ENCODE measurements around the gene ANKRD28. TPM values are rescaled to one million over a fixed set of nuclear protein-coding genes. Genes with fewer than 3 reads are reported as not detected.
"Not testable (repeated sequence)": the region's sequence is repeated elsewhere in the genome, so short reads cannot be mapped to it uniquely, and the experiment has no call there.

The ANKRD28 gene
- total RNA-seq, 2 donors from 2014 or later, result 54.5 to 69.3 TPM

DNA sequence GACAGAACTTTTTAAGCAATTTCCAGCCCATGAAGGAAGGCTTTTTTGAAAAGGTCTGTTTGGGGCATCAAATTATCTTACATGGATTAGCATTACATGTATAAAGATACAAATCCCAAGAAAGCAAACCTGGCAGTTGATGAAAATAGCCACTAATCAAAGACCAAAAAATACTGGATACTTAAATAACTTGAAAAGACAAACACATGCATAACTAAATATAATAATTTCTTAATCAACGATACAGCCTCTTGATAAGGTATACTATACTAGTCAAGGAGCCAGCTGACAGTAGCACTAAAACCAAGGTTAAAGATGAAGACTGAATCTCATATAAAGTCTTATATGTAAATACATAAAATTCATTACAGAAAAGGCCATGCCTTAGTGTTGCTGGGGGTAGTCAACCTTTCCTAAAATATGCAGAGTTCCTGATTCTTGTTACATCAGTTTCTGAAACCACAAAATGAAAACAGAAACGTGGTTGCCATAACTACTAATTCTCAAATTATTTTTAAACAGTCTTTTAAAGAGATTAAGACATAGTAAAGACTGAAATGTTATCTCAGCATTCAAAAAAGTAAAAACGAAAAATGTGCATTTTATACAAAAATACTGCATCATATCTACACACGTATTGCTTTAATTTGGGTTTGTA lies 2.0 kb downstream of the ANKRD28 start:
- Mint-ChIP-seq H3K36me3 (ENCODE audit: low read depth) (peaks cover 64% of the 10 kb centered on the region), H3K4me1 (peaks cover 35% of the 10 kb centered on the region), H3K27ac (peak overlapping the region; percentile 96), H3K27me3 (no peaks in the 10 kb centered on the region), H3K9me3 (no peaks in the 10 kb centered on the region), H3K4me3 (peak overlapping the region; percentile 82)
- ATAC-seq (replicated peaks), result peak; percentile 26

DNA sequence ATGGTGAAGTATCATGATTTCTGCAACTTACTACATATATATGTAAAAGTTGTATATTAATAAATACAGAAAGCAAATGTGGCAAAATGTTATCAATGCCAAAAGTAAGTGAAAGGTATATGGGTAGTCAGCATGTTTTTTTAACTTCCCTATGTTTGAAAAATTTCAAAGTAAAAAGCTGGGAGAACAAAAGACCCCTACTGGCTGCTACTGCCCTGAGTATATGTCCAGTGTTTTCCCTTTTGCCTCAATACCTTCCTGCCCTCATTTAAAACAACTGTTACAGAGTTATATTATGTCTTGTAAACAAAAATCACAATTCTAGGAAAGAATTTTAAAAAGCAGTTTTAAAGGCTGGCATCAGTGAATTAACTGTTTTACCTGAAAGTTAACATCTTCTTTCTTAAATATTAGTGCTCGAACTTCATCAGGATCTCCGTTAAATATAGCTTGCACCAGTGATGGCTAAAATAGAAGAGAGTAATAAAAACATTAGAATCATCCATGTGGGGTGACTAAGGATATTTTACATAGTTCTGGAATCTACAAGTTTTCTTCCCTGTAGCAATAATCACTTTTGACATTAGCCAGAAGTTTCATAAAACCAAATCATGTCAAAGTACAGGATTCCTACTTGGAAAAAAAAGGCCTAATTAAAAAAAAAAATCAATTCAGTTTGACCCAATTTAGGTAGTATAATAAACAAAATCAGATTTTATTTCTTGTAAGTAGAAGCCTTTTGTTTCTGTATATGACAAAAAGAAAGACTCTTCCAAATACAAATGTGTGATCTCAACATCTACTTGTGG lies 2.7 kb downstream of the ANKRD28 start:
- peaks cover 72% of the 10 kb centered on the region for H3K36me3 Mint-ChIP-seq (ENCODE audit: low read depth)
- H3K27me3 Mint-ChIP-seq, result no peaks in the 10 kb centered on the region
- peak overlapping the region; percentile 96 for H3K27ac Mint-ChIP-seq
- H3K4me3 Mint-ChIP-seq, result peak overlapping the region; percentile 82
- no peaks in the 10 kb centered on the region for H3K9me3 Mint-ChIP-seq
- no peak for ATAC-seq (replicated peaks)
- H3K4me1 Mint-ChIP-seq, result peaks cover 37% of the 10 kb centered on the region

DNA sequence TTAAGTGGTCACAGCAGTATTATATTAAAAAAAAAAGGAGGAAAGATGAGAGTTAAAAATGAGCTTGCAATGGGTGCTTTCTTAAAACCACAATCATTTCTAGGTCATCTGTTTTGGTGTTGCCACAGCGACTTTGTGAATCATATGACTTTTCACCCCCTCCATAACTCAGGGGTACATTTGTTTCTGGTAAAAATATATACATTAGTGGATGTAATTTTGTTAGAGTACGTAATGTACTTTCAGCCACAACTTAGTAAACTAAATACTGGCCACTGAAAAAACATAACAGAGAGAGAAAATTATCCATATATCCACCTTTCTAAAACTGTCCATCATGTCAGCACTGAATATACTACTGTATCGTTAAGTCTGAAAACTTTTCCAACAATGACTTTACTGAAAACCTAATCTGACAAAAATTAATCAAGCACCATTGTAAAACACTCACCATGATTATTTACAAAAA lies 3.4 kb downstream of the ANKRD28 start:
- H3K27me3 Mint-ChIP-seq, result no peaks in the 10 kb centered on the region
- peak overlapping the region; percentile 82 for H3K4me3 Mint-ChIP-seq
- H3K4me1 Mint-ChIP-seq, result peaks cover 41% of the 10 kb centered on the region
- H3K27ac Mint-ChIP-seq, result peak overlapping the region; percentile 96
- peak; percentile 52 for ATAC-seq (replicated peaks)
- no peaks in the 10 kb centered on the region for H3K9me3 Mint-ChIP-seq
- peaks cover 76% of the 10 kb centered on the region for H3K36me3 Mint-ChIP-seq (ENCODE audit: low read depth)

DNA sequence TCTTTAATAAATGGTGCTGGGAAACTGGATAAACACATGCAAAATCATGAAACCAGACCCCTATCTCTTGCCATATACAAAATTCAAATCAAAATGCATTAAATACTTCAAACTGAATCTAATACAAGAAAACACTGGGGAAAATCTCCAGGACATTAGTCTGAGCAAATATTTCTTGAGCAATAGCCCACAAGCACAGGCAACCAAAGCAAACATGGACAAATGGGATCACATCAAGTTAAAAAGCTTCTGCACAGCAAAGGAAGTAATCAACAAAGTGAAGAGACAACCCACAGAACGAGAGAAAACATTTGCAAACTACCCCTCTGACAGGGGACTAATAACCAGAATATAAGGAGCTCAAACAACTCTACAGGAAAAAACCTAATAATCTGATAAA lies 6.3 kb downstream of the ANKRD28 start:
- H3K27ac Mint-ChIP-seq, result peak overlapping the region; percentile 91
- H3K4me3 Mint-ChIP-seq, result peak overlapping the region; percentile 82
- no peak for ATAC-seq (replicated peaks)
- no peaks in the 10 kb centered on the region for H3K9me3 Mint-ChIP-seq
- peaks cover 68% of the 10 kb centered on the region for H3K36me3 Mint-ChIP-seq (ENCODE audit: low read depth)
- H3K4me1 Mint-ChIP-seq, result peaks cover 32% of the 10 kb centered on the region
- H3K27me3 Mint-ChIP-seq, result no peaks in the 10 kb centered on the region

DNA sequence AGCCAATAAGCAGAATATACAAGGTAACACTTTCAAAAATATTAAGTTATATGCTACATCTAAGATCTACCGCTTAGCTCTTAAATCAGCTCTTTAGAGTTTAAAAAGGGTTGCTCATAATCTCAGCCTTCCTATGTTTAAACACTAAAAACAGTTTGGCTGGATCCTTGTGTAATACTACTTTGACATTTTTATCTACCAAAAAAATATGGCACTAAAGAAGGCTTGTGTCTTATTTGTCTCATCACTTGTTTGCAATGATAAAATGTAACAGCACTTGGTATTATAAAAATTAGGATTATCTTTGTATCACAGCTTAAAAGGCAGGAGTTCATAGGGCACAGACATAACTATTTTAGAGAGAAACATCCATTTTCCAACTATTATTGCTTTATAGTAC lies 9.8 kb downstream of the ANKRD28 start:
- no peak overlapping the region for H3K4me3 Mint-ChIP-seq
- peaks cover 36% of the 10 kb centered on the region for H3K4me1 Mint-ChIP-seq
- no peak for ATAC-seq (replicated peaks)
- peaks cover 73% of the 10 kb centered on the region for H3K36me3 Mint-ChIP-seq (ENCODE audit: low read depth)
- H3K9me3 Mint-ChIP-seq, result no peaks in the 10 kb centered on the region
- no peak overlapping the region for H3K27ac Mint-ChIP-seq
- H3K27me3 Mint-ChIP-seq, result no peaks in the 10 kb centered on the region

DNA sequence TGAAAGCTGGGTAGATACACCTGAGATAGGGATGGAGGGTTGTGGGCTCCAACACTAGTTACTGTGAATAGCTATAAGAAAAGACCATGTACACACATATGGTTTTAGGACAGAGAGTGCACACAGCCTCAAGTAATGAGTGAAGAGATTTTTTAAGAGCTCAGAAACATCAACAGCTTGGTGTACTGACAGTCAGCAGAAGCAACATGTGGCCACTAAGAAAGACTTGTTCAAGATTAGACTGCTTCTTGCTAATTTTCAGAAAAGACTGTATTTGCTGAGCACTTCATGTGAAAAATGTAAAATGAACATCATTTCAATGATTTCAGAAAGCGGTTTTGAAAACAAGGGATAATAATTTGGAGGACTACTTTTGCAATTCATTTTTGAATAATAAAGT lies 10.3 kb downstream of the ANKRD28 start:
- Mint-ChIP-seq H3K4me3 (peak overlapping the region; percentile 26), H3K36me3 (ENCODE audit: low read depth) (peaks cover 75% of the 10 kb centered on the region), H3K27ac (no peak overlapping the region), H3K9me3 (no peaks in the 10 kb centered on the region), H3K27me3 (no peaks in the 10 kb centered on the region), H3K4me1 (peaks cover 36% of the 10 kb centered on the region)
- ATAC-seq (replicated peaks), result no peak

DNA sequence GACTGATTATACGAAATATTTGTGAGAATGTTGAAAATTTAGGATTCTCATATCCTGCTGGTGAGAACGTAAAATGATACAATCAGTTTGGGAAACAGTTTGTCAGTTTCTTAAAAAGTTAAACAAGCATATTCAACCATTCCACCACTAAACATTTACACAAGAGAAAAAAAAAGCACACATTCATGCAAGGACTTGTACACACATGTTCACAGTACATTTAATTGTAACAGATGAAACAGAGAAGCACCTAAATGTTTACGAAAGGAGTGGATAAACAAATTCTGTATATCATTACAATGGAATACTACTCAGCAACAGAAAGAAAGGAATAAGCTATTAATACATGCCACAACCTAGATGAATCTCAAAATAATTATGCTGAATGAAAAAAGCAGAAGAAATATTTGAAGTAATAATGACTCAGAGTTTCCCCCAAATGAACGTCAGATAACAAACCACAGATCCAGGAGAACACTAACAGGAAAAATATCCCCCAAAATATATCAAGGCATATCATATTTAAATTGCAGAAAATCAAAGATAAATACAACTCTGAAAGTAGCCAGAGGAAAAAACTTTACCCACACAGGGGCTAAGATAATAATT lies 14.3 kb downstream of the ANKRD28 start:
- Mint-ChIP-seq H3K27me3 (no peaks in the 10 kb centered on the region), H3K27ac (peak overlapping the region; percentile 7), H3K36me3 (ENCODE audit: low read depth) (peaks cover 63% of the 10 kb centered on the region), H3K4me1 (peaks cover 15% of the 10 kb centered on the region), H3K9me3 (no peaks in the 10 kb centered on the region), H3K4me3 (no peak overlapping the region)
- ATAC-seq (replicated peaks), result no peak

DNA sequence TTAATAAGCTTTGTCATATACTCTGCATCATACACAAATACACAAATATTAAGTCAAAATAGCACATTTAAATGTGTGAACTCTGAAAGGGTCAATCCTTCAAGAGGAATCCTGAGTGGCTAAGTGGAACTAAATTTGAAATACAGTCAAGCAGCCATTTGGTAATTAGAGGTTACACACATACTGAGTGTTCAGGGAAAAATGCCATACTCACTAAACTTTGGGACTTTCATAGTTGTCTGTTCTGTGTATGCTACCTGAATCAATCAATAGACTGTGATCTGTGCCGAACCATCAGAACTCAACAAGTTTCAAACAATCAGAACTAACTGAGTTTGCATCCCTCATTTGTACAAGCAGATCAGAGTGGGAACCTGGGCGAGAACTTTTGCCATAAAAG lies 15.3 kb downstream of the ANKRD28 start:
- Mint-ChIP-seq H3K4me1 (peaks cover 21% of the 10 kb centered on the region), H3K27ac (peak overlapping the region; percentile 45), H3K4me3 (peak overlapping the region; percentile 22), H3K36me3 (ENCODE audit: low read depth) (peaks cover 64% of the 10 kb centered on the region), H3K9me3 (no peaks in the 10 kb centered on the region), H3K27me3 (no peaks in the 10 kb centered on the region)
- ATAC-seq (replicated peaks), result no peak

DNA sequence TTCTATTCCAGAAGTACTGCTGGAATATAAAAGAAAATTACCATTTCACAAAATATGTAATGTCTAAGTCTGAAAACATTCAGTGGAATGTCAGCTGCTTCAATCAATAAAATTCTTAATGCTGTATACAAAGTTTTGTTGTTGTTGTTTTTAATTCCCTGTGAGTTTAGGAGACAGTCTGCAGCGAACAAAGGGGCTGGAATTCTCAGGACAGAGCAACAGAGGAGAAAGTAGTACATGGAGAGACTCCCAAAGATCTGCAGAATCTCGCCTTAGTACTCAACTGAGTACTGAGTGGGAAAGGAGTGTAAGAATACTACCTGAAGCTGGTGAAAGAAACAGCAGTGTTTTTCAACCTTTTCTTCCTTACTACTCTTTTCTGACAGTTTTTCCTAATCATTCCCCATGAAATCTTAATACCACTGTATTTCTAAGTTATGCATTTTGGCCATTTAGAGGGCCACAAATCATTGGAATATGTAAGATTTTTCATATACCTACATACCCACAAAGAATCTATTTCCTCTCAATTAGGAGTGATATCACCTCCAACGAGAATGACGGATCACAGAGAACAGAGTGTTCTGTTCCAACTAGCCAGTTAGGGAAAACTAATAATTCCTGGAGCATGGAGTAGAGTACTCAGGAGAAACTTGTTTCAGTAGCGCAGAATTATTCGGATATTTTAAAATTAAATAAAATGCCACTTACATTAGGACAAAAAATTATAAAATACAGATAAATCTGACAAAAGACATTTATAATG lies 16.0 kb downstream of the ANKRD28 start:
- no peak overlapping the region for H3K27ac Mint-ChIP-seq
- H3K4me3 Mint-ChIP-seq, result no peak overlapping the region
- peaks cover 20% of the 10 kb centered on the region for H3K4me1 Mint-ChIP-seq
- peaks cover 59% of the 10 kb centered on the region for H3K36me3 Mint-ChIP-seq (ENCODE audit: low read depth)
- ATAC-seq (replicated peaks), result no peak
- H3K9me3 Mint-ChIP-seq, result no peaks in the 10 kb centered on the region
- no peaks in the 10 kb centered on the region for H3K27me3 Mint-ChIP-seq

DNA sequence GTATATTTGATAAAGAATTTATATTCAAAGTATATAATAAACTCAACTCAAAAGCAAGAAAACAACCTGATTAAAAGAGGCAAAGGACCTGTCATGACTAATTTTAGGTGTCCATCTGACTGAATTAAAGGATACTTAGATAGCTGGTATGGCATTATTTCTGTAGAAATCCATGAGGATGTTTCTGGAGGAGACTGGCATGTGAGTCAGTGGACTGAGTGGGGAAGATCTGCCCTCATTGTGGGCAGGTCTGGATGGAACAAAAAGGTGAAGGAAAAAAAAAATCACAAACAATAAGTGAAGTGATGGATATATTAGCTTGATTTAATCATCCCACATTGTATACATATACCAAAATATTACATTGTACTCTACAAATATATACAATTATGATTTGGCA lies 16.6 kb downstream of the ANKRD28 start:
- no peak overlapping the region for H3K4me3 Mint-ChIP-seq
- peaks cover 59% of the 10 kb centered on the region for H3K36me3 Mint-ChIP-seq (ENCODE audit: low read depth)
- no peaks in the 10 kb centered on the region for H3K27me3 Mint-ChIP-seq
- H3K4me1 Mint-ChIP-seq, result peaks cover 24% of the 10 kb centered on the region
- no peaks in the 10 kb centered on the region for H3K9me3 Mint-ChIP-seq
- no peak for ATAC-seq (replicated peaks)
- no peak overlapping the region for H3K27ac Mint-ChIP-seq

DNA sequence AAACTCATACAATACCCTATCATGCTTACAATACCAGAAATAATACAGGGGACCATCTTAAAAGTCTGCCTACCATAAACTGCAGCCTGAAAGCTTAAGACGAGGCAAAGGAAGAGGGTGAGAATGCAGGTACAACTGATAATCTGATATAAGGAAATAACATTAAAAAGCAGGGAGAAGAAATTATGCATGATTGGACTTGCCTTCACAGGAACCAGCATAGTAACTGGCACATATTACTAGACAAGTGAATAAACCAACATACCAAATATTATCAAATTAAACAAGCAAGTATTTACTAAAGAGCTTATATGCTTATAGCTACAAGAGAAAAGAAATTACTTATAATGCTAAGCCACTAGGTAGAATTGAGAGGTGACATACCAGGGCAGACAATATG lies 18.7 kb downstream of the ANKRD28 start:
- Mint-ChIP-seq H3K4me3 (no peak overlapping the region), H3K27ac (peak overlapping the region; percentile 11), H3K4me1 (peaks cover 38% of the 10 kb centered on the region), H3K9me3 (no peaks in the 10 kb centered on the region), H3K27me3 (no peaks in the 10 kb centered on the region), H3K36me3 (ENCODE audit: low read depth) (peaks cover 40% of the 10 kb centered on the region)
- no peak for ATAC-seq (replicated peaks)

DNA sequence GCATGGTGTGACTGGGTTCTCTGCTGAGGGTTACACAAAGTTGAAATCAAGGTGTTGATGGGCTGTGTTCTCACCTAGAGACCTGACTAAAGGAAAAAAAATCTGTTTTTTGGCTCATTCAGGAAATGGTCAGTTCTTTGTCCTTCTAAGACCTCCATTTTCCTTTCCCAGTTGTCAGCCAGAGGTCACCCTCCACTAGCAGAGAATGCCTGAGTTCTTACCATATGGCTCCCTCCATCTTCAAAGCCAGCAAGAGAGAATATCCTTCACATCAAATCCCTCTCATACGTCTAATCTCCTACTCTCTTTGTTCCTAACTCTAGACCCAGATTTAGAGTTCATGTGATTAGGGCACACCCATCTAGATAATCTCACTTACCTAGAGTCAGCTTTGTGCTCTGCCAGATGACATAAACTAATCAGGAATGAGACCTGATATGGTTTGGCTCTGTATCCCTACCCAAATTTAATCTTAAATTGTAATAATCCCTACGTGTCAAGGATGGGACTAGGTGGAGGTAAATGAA lies 19.4 kb downstream of the ANKRD28 start:
- no peaks in the 10 kb centered on the region for H3K9me3 Mint-ChIP-seq
- H3K27ac Mint-ChIP-seq, result peak overlapping the region; percentile 11
- no peak overlapping the region for H3K4me3 Mint-ChIP-seq
- no peaks in the 10 kb centered on the region for H3K27me3 Mint-ChIP-seq
- peaks cover 41% of the 10 kb centered on the region for H3K4me1 Mint-ChIP-seq
- peaks cover 33% of the 10 kb centered on the region for H3K36me3 Mint-ChIP-seq (ENCODE audit: low read depth)
- ATAC-seq (replicated peaks), result no peak

DNA sequence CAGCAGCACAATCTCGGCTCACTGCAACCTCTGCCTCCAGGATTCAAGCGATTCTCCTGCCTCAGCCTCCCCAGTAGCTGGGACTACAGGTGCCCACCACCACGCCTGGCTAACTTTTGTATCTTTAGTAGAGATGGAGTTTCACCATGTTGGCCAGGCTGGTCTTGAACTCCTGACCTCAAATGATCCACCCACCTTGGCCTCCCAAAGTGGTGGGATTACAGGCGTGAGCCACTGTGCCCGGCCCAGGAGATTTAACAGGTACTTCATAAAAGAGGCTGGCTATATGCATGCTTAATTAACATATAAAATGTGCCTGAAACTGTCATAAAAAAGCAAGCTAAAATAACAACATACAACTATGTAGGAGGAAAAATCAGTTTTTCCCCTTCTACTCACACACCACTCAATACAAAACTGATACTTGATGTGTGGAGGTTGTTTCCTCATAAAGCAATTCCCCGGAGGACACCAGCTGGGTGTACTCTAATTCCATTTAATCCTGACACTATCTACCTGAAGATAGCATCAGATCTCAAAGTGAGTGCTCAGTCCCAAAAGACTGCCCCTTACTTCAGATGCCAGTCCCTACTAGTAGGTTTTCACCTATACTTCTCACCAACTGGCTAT lies 22.7 kb downstream of the ANKRD28 start:
- Mint-ChIP-seq H3K4me1 (peaks cover 62% of the 10 kb centered on the region), H3K4me3 (peak overlapping the region; percentile 59), H3K27ac (peak overlapping the region; percentile 84), H3K36me3 (ENCODE audit: low read depth) (peaks cover 31% of the 10 kb centered on the region)
- H3K27me3 Mint-ChIP-seq, H3K9me3 Mint-ChIP-seq: not testable (repeated sequence)
- peak; percentile 90 for ATAC-seq (replicated peaks)

DNA sequence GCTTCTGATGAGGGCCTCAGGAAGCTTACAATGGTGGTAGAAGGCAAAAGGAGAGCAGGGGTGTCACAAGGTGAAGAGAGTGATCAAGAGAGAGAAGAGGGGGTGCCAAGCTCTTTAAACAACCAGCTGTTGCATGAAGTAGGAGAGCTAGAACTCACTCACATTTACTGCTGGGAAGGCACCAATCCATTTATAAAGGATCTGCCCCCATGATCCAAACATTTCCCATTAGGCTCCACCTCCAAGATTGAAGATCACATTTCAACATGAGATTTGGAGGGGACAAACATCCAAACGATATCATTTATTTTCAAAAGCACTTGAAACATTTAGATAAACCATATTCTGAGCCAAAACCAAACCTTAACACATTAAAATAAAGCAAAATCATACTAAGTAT lies 26.3 kb downstream of the ANKRD28 start:
- H3K36me3 Mint-ChIP-seq (ENCODE audit: low read depth), result peaks cover 34% of the 10 kb centered on the region
- H3K27me3 Mint-ChIP-seq, result no peaks in the 10 kb centered on the region
- peak overlapping the region; percentile 8 for H3K4me3 Mint-ChIP-seq

More for the DNA sequence above, 26.3 kb downstream of the ANKRD28 start:
- no peaks in the 10 kb centered on the region for H3K9me3 Mint-ChIP-seq
- H3K4me1 Mint-ChIP-seq, result peaks cover 55% of the 10 kb centered on the region
- no peak for ATAC-seq (replicated peaks)
- peak overlapping the region; percentile 1 for H3K27ac Mint-ChIP-seq

All from activated T-helper 17 cell treated with anti-CD3 and anti-CD28 coated beads, Interleukin-2, amount 50 U/mL, for 72 hours (primary cell).